Stomach (tissue), 4 donors: ENCODE measurements around the gene MPST.

ENCODE experiments used
- CTCF ChIP-seq, 7 experiments: fragments of 450-650 bp in 4 of 7; fragments of 200-600 bp in 3 of 7; sonication (generic) in 3 of 7; IDR thresholded peaks; one replicate each; pipeline ENCODE4 v1.5.1; 2016 to 2019; ENCODE audit warnings: antibody characterized with exemption in 7 of 7, control low read depth in 2 of 7, mild to moderate bottlenecking in 1 of 7
- POLR2A ChIP-seq, 4 donors: fragments of 450-650 bp; IDR thresholded peaks; one replicate each; pipeline ENCODE4 v1.6.1; 2016; ENCODE audit warnings: antibody characterized with exemption in 4 of 4, control low read depth in 2 of 4, mild to moderate bottlenecking in 1 of 4, moderate library complexity in 1 of 4

GRCh38 chr22:37070334-37070733 is 50.8 kb downstream of the MPST start:
- TF ChIP-seq CTCF (IDR thresholded peaks at IDR 0.05) (no peak), POLR2A (IDR thresholded peaks at IDR 0.05) (no peak)
